WTC11 (cell line): ENCODE data around the gene CAMKMT. TPM values are rescaled to one million over a fixed set of nuclear protein-coding genes. Genes with fewer than 3 reads are reported as not detected.

Experiments used
- ATAC-seq: fragments of 200-7000 bp; cut with Tn5 transposase; 2 replicates; pipeline ENCODE4 v1.10.0; 2021; ENCODE audit warnings: mild to moderate bottlenecking, moderate library complexity
- CTCF ChIA-PET: fragments of 300-600 bp; sonication (Branson Sonifier 250); formaldehyde crosslinking; loops from one replicate; lab custom pipeline; 2021; ENCODE audit warnings: antibody characterized with exemption; lab: Charles Lee
- POLR2A ChIA-PET: fragments of 350-600 bp; sonication (Branson Sonifier 250); formaldehyde crosslinking; loops from one replicate; lab custom pipeline; 2021; ENCODE audit warnings: antibody characterized with exemption; lab: Charles Lee
- DNase-seq: peaks from one replicate; pipeline ENCODE4 v3.0.0; 2021; ENCODE audit warnings: low spot score
- H3K27ac Mint-ChIP-seq: 2 replicates; pipeline ENCODE4 v1.8.0; 2021; ENCODE audit warnings: mixed read lengths
- H3K27me3 Mint-ChIP-seq: 2 replicates; pipeline ENCODE4 v1.8.0; 2021; ENCODE audit warnings: low read depth, mild to moderate bottlenecking, moderate library complexity, mixed read lengths
- H3K36me3 Mint-ChIP-seq: 2 replicates; pipeline ENCODE4 v1.8.0; 2021; ENCODE audit warnings: mixed read lengths
- H3K4me1 Mint-ChIP-seq: 2 replicates; pipeline ENCODE4 v1.8.0; 2022; ENCODE audit warnings: mixed read lengths
- H3K4me3 Mint-ChIP-seq: 2 replicates; pipeline ENCODE4 v1.8.0; 2021; ENCODE audit warnings: mild to moderate bottlenecking, moderate library complexity, mixed read lengths
- H3K9me3 Mint-ChIP-seq: 2 replicates; pipeline ENCODE4 v1.8.0; 2021; ENCODE audit warnings: mixed read lengths
- EMX1 ChIP-seq: fragments of 250-450 bp; sonication (Bioruptor Pico); IDR thresholded peaks from 2 replicates; pipeline ENCODE4 v1.8.0; 2021; ENCODE audit warnings: mild to moderate bottlenecking
- ETV6 ChIP-seq: sonication (generic); formaldehyde crosslinking; IDR thresholded peaks from 2 replicates; pipeline ENCODE4 v1.8.1; 2022; ENCODE audit warnings: mild to moderate bottlenecking, missing genetic modification reagents
- GRHL2 ChIP-seq: fragments of 250-450 bp; sonication (Bioruptor Pico); IDR thresholded peaks from 2 replicates; pipeline ENCODE4 v1.8.0; 2022; ENCODE audit warnings: mild to moderate bottlenecking, moderate library complexity; ENCODE audit not compliant: insufficient replicate concordance, severe bottlenecking
- IRF2 ChIP-seq: sonication (generic); formaldehyde crosslinking; IDR thresholded peaks from 2 replicates; pipeline ENCODE4 v1.8.0; 2022; ENCODE audit warnings: low read depth, missing genetic modification reagents, borderline replicate concordance
- JAZF1 ChIP-seq: fragments of 250-450 bp; sonication (Bioruptor Pico); IDR thresholded peaks from 2 replicates; pipeline ENCODE4 v1.9.0; 2021; ENCODE audit warnings: moderate library complexity, mild to moderate bottlenecking, inconsistent platforms
- KAT7 ChIP-seq: sonication (generic); formaldehyde crosslinking; IDR thresholded peaks from 2 replicates; pipeline ENCODE4 v1.8.1; 2023; ENCODE audit warnings: missing genetic modification reagents, mild to moderate bottlenecking, borderline replicate concordance
- MYBL2 ChIP-seq: sonication (generic); formaldehyde crosslinking; IDR thresholded peaks from 2 replicates; pipeline ENCODE4 v1.8.1; 2023; ENCODE audit warnings: mild to moderate bottlenecking, moderate library complexity, missing genetic modification reagents
- NFYB ChIP-seq: sonication (generic); formaldehyde crosslinking; conservative IDR thresholded peaks from 2 replicates; pipeline ENCODE4 v1.8.0; 2022; ENCODE audit warnings: low read depth, missing genetic modification reagents
- NR1H2 ChIP-seq: sonication (generic); formaldehyde crosslinking; IDR thresholded peaks from 2 replicates; pipeline ENCODE4 v1.9.0; 2021; ENCODE audit warnings: mild to moderate bottlenecking, moderate library complexity, missing genetic modification reagents
- OVOL2 ChIP-seq: fragments of 250-450 bp; sonication (Bioruptor Pico); IDR thresholded peaks from 2 replicates; pipeline ENCODE4 v1.9.0; 2021; ENCODE audit warnings: mild to moderate bottlenecking, borderline replicate concordance
- RORB ChIP-seq: fragments of 250-450 bp; sonication (Bioruptor Pico); IDR thresholded peaks from 2 replicates; pipeline ENCODE4 v1.9.0; 2021; ENCODE audit warnings: mild to moderate bottlenecking
- SP1 ChIP-seq: sonication (generic); formaldehyde crosslinking; conservative IDR thresholded peaks from 2 replicates; pipeline ENCODE4 v1.8.1; 2022; ENCODE audit warnings: missing genetic modification reagents
- TCF7 ChIP-seq: sonication (generic); formaldehyde crosslinking; IDR thresholded peaks from 2 replicates; pipeline ENCODE4 v1.8.0; 2022; ENCODE audit warnings: mild to moderate bottlenecking, low read depth, missing genetic modification reagents, moderate library complexity
- total RNA-seq: library from RNA; stranded (reverse); gene quantifications from 3 replicates; pipeline ENCODE4 v1.2.3, GENCODE V29; 2021
- TF ChIP-seq, protein P1 (sequence below): sonication (generic); formaldehyde crosslinking; IDR thresholded peaks from 2 replicates; pipeline ENCODE4 v1.8.1; 2022; ENCODE audit warnings: low read depth, missing genetic modification reagents, borderline replicate concordance
- TF ChIP-seq, protein P2 (sequence below): sonication (generic); formaldehyde crosslinking; conservative IDR thresholded peaks from 2 replicates; pipeline ENCODE4 v1.8.1; 2023; ENCODE audit warnings: mild to moderate bottlenecking, low read depth, missing genetic modification reagents, moderate library complexity
- TF ChIP-seq, protein P3 (sequence below): fragments of 250-450 bp; sonication (Bioruptor Pico); IDR thresholded peaks from 2 replicates; pipeline ENCODE4 v1.9.0; 2021; ENCODE audit warnings: mild to moderate bottlenecking
- TF ChIP-seq, protein P4 (sequence below): sonication (generic); formaldehyde crosslinking; IDR thresholded peaks from 2 replicates; pipeline ENCODE4 v1.8.0; 2023; ENCODE audit warnings: mild to moderate bottlenecking, missing genetic modification reagents
- TF ChIP-seq, protein P5 (sequence below): sonication (generic); formaldehyde crosslinking; IDR thresholded peaks from 2 replicates; pipeline ENCODE4 v1.8.0; 2022; ENCODE audit warnings: mild to moderate bottlenecking, missing genetic modification reagents
- TF ChIP-seq, protein P6 (sequence below): sonication (generic); formaldehyde crosslinking; IDR thresholded peaks from 2 replicates; pipeline ENCODE4 v1.8.0; 2022; ENCODE audit warnings: mild to moderate bottlenecking, missing genetic modification reagents

The CAMKMT gene
- total RNA-seq, 1 experiment from 2014 or later = 20.6 TPM

DNA sequence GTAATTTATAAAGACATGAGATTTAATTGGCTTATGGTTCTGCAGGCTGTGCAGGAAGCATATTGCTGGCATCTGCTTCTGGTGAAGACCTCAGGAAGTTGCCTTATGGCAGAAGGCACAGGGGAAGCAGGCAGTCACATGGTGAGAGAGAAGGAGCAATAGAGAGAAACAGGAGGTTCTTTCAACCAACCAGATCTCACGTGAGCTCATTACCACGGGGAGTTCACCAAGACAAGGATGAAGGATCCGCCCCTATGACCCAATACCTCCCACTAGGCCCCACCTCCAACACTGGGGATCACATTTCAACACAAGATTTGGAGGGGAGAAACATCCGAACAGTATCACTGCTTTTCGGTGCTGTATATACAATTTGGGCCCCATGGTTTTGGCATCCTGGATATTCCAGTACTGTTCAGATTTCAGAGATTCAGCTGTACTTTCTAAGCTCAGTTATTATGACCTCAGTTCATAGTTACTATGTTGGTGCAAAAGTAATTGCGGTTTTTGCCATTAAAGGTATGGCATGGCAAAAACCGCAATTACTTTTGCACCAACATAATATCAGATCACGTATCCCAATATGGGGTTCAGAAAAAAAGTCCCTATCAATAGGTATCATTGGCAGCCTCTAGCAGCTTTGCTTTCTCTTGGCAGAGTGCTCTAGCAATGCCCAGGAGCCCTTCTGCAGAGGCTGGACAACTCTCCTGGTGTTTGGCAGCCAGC lies 390.2 kb downstream of the CAMKMT start (continued):
- TF ChIP-seq NFYB (CRISPR knock-in tag) (no peak), GRHL2 (CRISPR knock-in tag) (no peak), RORB (CRISPR knock-in tag) (no peak), IRF2 (CRISPR knock-in tag) (no peak), EMX1 (no peak)
- TF ChIP-seq, protein P1, sequence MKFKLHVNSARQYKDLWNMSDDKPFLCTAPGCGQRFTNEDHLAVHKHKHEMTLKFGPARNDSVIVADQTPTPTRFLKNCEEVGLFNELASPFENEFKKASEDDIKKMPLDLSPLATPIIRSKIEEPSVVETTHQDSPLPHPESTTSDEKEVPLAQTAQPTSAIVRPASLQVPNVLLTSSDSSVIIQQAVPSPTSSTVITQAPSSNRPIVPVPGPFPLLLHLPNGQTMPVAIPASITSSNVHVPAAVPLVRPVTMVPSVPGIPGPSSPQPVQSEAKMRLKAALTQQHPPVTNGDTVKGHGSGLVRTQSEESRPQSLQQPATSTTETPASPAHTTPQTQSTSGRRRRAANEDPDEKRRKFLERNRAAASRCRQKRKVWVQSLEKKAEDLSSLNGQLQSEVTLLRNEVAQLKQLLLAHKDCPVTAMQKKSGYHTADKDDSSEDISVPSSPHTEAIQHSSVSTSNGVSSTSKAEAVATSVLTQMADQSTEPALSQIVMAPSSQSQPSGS (CRISPR knock-in tag) = no peak
- TF ChIP-seq, protein P2, sequence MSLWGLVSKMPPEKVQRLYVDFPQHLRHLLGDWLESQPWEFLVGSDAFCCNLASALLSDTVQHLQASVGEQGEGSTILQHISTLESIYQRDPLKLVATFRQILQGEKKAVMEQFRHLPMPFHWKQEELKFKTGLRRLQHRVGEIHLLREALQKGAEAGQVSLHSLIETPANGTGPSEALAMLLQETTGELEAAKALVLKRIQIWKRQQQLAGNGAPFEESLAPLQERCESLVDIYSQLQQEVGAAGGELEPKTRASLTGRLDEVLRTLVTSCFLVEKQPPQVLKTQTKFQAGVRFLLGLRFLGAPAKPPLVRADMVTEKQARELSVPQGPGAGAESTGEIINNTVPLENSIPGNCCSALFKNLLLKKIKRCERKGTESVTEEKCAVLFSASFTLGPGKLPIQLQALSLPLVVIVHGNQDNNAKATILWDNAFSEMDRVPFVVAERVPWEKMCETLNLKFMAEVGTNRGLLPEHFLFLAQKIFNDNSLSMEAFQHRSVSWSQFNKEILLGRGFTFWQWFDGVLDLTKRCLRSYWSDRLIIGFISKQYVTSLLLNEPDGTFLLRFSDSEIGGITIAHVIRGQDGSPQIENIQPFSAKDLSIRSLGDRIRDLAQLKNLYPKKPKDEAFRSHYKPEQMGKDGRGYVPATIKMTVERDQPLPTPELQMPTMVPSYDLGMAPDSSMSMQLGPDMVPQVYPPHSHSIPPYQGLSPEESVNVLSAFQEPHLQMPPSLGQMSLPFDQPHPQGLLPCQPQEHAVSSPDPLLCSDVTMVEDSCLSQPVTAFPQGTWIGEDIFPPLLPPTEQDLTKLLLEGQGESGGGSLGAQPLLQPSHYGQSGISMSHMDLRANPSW (CRISPR knock-in tag) = no peak
- TF ChIP-seq, protein P3, sequence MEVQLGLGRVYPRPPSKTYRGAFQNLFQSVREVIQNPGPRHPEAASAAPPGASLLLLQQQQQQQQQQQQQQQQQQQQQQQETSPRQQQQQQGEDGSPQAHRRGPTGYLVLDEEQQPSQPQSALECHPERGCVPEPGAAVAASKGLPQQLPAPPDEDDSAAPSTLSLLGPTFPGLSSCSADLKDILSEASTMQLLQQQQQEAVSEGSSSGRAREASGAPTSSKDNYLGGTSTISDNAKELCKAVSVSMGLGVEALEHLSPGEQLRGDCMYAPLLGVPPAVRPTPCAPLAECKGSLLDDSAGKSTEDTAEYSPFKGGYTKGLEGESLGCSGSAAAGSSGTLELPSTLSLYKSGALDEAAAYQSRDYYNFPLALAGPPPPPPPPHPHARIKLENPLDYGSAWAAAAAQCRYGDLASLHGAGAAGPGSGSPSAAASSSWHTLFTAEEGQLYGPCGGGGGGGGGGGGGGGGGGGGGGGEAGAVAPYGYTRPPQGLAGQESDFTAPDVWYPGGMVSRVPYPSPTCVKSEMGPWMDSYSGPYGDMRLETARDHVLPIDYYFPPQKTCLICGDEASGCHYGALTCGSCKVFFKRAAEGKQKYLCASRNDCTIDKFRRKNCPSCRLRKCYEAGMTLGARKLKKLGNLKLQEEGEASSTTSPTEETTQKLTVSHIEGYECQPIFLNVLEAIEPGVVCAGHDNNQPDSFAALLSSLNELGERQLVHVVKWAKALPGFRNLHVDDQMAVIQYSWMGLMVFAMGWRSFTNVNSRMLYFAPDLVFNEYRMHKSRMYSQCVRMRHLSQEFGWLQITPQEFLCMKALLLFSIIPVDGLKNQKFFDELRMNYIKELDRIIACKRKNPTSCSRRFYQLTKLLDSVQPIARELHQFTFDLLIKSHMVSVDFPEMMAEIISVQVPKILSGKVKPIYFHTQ (CRISPR knock-in tag) = no peak
- TF ChIP-seq, all 79 proteins: peak for 3

DNA sequence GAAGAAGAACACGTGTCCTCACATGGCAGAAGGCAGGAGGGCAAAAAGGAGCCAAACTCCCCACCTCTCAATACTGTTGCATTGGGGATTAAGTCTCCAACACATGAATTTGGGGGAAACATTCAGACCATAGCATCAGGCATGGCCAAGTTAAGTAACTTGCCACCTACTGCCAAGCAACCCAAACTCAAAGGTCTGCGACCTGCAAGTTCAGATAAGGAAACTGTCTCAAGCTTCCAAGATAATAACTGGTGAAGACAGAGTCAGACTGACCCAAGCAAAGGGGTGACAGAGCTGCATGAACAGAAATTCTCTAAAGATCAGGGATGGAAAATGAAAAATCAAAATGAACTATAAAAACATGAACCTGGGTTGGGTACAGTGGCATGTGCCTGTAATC lies 391.0 kb downstream of the CAMKMT start:
- no peaks in the 10 kb centered on the region for H3K36me3 Mint-ChIP-seq
- ATAC-seq (no peak), DNase-seq (no peak)
- CTCF ChIA-PET = interaction anchor here (0.6 kb wide), 1 partner anchor 127 kb away, joined by 4 read pairs; no protein-coding TSS in a partner anchor
- POLR2A ChIA-PET = interaction anchor here (0.7 to 1.0 kb wide), 2 partner anchors 10 to 254 kb away, joined by 3 read pairs; no protein-coding TSS in a partner anchor
- peaks cover 30% of the 10 kb centered on the region for H3K4me1 Mint-ChIP-seq
- H3K4me3 Mint-ChIP-seq = no peak overlapping the region
- no peaks in the 10 kb centered on the region for H3K27me3 Mint-ChIP-seq
- H3K9me3 Mint-ChIP-seq = no peaks in the 10 kb centered on the region; the same call in 1 of the 2 replicates
- H3K27ac Mint-ChIP-seq = peak overlapping the region; percentile 32; the same call in 1 of the 2 replicates
- no peak for TF ChIP-seq ETV6
- TF ChIP-seq JAZF1 (CRISPR knock-in tag) = no peak
- TF ChIP-seq, protein P4, sequence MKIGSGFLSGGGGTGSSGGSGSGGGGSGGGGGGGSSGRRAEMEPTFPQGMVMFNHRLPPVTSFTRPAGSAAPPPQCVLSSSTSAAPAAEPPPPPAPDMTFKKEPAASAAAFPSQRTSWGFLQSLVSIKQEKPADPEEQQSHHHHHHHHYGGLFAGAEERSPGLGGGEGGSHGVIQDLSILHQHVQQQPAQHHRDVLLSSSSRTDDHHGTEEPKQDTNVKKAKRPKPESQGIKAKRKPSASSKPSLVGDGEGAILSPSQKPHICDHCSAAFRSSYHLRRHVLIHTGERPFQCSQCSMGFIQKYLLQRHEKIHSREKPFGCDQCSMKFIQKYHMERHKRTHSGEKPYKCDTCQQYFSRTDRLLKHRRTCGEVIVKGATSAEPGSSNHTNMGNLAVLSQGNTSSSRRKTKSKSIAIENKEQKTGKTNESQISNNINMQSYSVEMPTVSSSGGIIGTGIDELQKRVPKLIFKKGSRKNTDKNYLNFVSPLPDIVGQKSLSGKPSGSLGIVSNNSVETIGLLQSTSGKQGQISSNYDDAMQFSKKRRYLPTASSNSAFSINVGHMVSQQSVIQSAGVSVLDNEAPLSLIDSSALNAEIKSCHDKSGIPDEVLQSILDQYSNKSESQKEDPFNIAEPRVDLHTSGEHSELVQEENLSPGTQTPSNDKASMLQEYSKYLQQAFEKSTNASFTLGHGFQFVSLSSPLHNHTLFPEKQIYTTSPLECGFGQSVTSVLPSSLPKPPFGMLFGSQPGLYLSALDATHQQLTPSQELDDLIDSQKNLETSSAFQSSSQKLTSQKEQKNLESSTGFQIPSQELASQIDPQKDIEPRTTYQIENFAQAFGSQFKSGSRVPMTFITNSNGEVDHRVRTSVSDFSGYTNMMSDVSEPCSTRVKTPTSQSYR (CRISPR knock-in tag) = no peak
- TF ChIP-seq, protein P5, sequence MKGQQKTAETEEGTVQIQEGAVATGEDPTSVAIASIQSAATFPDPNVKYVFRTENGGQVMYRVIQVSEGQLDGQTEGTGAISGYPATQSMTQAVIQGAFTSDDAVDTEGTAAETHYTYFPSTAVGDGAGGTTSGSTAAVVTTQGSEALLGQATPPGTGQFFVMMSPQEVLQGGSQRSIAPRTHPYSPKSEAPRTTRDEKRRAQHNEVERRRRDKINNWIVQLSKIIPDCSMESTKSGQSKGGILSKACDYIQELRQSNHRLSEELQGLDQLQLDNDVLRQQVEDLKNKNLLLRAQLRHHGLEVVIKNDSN = no peak
- no peak for TF ChIP-seq SP1 (CRISPR knock-in tag)
- TF ChIP-seq, protein P2 (CRISPR knock-in tag) = no peak
- no peak for TF ChIP-seq NR1H2
- TF ChIP-seq, protein P6, sequence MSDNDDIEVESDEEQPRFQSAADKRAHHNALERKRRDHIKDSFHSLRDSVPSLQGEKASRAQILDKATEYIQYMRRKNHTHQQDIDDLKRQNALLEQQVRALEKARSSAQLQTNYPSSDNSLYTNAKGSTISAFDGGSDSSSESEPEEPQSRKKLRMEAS (CRISPR knock-in tag) = no peak
- TF ChIP-seq OVOL2 = no peak
- no peak for TF ChIP-seq TCF7 (CRISPR knock-in tag)
- TF ChIP-seq MYBL2 (CRISPR knock-in tag) = no peak
- no peak for TF ChIP-seq KAT7 (CRISPR knock-in tag)
